NK-92 treated with Interleukin-12 subunit alpha and Interleukin-12 subunit beta, amount 100 ng/mL, for 24 hours (cell line): ENCODE results near the gene EFNB2.

Experiments
- DNase-seq: peaks from one replicate; lab custom pipeline; 2025; lab: John Stamatoyannopoulos, UW

EFNB2 gene

DNA sequence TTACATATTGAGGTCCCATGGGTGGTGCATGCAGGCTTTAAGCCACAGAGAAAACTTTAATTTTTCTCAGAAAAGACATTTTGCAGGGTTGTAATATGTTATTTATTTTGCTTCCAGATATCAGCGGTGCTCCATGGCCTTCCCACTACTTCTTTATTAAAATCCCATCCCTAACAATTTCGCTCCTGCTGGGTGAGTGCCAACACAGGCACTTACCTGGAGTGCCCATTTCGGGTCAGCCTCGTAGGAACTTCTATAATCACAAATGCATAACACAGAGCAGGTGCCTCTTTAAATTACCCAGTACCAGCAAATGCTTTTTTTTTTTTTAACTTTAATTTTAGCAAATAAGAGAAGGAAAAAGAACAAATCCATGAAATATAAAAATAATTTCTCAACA is 86.4 kb downstream of the EFNB2 start:
- DNase-seq, result no peak

- no peak for DNase-seq
Observed at GRCh38 chr13:106445996-106446395, 89.5 kb downstream of the EFNB2 start.

GRCh38 chr13:106443607-106444322 is 91.7 kb downstream of the EFNB2 start:
- no peak for DNase-seq

DNA sequence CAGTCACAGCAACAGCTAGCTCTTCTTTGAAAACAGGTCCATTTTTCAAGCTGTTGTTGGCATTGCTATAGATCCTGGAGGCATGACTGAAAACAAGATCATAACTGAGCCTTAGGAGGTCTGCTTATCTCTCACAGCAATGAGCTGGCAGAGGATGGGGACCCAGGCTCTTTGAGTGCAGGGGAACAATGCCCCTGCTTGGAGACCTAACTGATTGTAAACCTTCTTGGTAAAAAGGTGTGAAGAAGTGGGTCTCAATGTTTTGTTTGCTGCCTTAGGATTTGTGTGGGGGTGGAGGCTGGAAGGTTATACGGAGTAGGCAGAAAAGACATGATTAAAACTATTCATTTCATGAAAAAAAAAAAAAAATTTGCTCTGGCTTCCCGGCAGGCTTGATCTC is 94.6 kb downstream of the EFNB2 start:
- no peak for DNase-seq
